GM21528 (cell line): ENCODE measurements around the gene SMTN.
"Not testable (repeated sequence)": the region's sequence is repeated elsewhere in the genome, so short reads cannot be mapped to it uniquely, and the experiment has no call there.

Experiments used
- ATAC-seq: cut with Tn5 transposase; IDR thresholded peaks from one replicate; pipeline ENCODE4 v1.9.1; 2021; ENCODE audit warnings: mild to moderate bottlenecking, moderate library complexity; ENCODE audit not compliant: unreplicated experiment, low FRiP score

SMTN gene

GRCh38 chr22:31080848-31081649, at the start of gene SMTN:
Gene SMTN, plus strand, starts transcription at chr22:31081318. Its CDS starts 1,941 bp downstream, at chr22:31083259.
- peak; percentile 58 for ATAC-seq

- ATAC-seq: no peak
Measured at GRCh38 chr22:31036671-31037550, 44.2 kb upstream of the SMTN start.

GRCh38 chr22:31038686-31039085, 42.4 kb upstream of the SMTN start:
- ATAC-seq: no peak

GRCh38 chr22:31039393-31039792, 41.7 kb upstream of the SMTN start:
- ATAC-seq: no peak

- ATAC-seq: no peak
Measured at GRCh38 chr22:31040542-31041398, 40.3 kb upstream of the SMTN start.

GRCh38 chr22:31044262-31044861, 36.8 kb upstream of the SMTN start:
- no peak for ATAC-seq

GRCh38 chr22:31045900-31046538, 35.1 kb upstream of the SMTN start:
- no peak for ATAC-seq

- no peak for ATAC-seq
Measured at GRCh38 chr22:31046539-31047226, 34.4 kb upstream of the SMTN start.

GRCh38 chr22:31048570-31048969, 32.5 kb upstream of the SMTN start:
- no peak for ATAC-seq

- ATAC-seq: no peak
Measured at GRCh38 chr22:31049815-31050420, 31.2 kb upstream of the SMTN start.

- no peak for ATAC-seq
Measured at GRCh38 chr22:31055117-31055634, 25.9 kb upstream of the SMTN start.

- no peak for ATAC-seq
Measured at GRCh38 chr22:31055635-31056159, 25.4 kb upstream of the SMTN start.

- ATAC-seq: no peak
Measured at GRCh38 chr22:31056986-31057599, 24.0 kb upstream of the SMTN start.

GRCh38 chr22:31059663-31060062, 21.5 kb upstream of the SMTN start:
- not testable (repeated sequence) for ATAC-seq

GRCh38 chr22:31062566-31063230, 18.4 kb upstream of the SMTN start:
- no peak for ATAC-seq

- no peak for ATAC-seq
Measured at GRCh38 chr22:31064369-31064768, 16.7 kb upstream of the SMTN start.

GRCh38 chr22:31068970-31069369, 12.1 kb upstream of the SMTN start:
- no peak for ATAC-seq
